HK-2 (cell line): ENCODE results near the gene SLCO4A1.
A peak's percentile ranks its signal among the peaks of the same experiment; 100 is the strongest.

ENCODE experiments used
- DNase-seq: peaks from one replicate; pipeline ENCODE4 v3.0.0-alpha.2; 2018; ENCODE audit not compliant: unreplicated experiment

Gene SLCO4A1

GRCh38 chr20:62606551-62607201 lies 35.6 kb upstream of the SLCO4A1 start:
- DNase-seq: no peak

GRCh38 chr20:62607366-62608217 lies 34.7 kb upstream of the SLCO4A1 start:
- no peak for DNase-seq

DNA sequence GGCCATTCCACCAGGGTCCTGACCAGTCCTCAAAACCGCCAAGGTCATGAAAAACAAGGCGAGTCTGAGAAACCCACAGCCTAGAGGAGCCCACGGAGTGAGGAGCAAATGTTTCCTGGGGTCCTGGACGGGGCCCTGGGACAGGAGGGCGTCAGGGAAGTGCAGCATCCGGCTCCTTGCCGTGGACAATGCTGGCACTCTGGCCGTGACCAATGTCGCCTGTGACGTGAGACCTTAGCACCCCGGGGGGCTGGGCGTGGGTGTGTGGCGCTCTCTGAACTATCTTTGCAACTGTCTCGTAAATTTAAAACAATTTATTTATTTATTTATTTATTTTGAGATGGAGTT lies 34.1 kb upstream of the SLCO4A1 start:
- no peak for DNase-seq

GRCh38 chr20:62609279-62609720 lies 33.0 kb upstream of the SLCO4A1 start:
- DNase-seq: no peak

DNA sequence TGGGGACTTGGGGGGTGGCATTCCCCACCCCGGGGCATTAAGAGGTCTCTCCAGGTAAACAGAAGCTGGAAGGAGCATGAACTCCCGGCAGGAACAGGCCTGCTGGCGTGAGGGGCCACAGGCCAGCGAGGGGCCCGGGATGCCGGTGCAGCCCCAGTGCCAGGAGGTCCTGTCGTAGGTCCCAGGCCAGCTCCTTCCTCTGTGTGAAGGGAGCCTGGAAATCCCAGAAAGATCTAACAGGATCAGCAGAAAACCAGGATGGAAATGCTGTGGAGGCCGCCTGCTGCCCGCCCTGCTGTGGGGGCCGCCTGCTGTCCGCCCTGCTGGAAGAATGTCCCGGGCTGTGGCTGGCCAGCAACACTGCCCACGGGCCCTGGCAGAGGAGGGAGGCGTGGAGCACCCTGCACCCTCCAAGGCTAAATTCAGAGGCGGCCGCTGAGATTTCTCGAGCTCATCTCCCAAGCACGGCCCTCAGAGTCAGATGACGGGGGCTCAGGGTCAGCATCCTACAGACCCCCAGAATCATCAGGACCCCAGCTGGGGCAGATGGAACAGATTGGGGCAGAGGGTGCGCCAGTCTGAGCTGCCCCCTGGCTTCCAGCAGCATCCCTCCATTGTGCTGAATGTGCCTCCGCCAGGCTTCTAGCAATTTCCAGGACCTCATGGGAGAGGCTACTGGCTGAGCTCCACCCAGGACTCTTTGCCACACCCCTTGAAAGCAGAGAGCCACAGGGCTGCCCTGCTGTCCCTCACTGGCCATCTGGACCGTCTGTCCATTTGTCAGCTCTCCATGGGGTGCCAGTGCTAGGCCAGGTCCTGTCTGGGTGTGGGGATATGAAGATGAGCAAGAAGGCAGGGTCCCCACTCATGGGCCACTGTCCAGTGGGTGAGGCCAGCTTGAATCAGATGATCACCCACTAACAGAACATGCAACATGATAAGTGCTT lies 32.2 kb upstream of the SLCO4A1 start:
- DNase-seq: no peak

DNA sequence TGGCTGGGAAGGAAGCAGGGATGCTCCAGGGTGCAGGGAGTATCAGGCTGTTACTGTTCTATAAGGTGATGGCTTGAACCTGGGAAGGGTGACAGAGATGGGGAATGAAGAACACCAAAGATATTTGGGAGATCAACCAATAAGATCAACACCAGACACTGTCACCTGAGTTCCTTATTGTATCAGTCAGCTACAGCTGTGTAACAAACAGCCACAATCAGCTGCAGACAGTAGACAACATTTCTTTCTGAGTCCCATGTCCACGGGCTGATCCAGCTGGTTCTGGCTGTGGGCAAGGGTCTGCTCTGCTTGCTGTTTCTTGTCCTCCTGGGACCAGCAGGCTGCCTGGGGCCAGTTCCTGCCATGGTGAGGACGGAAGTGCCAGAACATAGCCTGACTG lies 31.3 kb upstream of the SLCO4A1 start:
- DNase-seq: no peak

DNA sequence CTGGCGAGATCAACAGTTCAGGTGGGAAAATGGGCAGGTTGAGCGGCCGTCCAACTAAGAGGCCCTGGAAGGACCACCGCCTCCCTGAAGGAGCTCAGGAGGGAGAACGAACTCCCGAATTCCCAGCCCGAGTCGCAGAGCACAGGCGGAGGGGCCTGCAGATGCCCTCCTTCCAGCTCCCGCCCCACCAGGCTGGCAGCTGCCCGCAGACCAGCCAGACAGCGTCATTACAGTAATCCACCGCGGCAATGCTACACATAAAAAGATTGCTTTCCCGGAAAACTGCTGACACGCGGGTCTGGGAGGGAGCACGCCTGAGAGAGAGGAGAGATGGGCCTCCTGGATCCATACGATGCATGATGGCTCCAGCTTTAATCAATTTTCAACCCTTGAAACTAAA lies 30.5 kb upstream of the SLCO4A1 start:
- DNase-seq: no peak

DNA sequence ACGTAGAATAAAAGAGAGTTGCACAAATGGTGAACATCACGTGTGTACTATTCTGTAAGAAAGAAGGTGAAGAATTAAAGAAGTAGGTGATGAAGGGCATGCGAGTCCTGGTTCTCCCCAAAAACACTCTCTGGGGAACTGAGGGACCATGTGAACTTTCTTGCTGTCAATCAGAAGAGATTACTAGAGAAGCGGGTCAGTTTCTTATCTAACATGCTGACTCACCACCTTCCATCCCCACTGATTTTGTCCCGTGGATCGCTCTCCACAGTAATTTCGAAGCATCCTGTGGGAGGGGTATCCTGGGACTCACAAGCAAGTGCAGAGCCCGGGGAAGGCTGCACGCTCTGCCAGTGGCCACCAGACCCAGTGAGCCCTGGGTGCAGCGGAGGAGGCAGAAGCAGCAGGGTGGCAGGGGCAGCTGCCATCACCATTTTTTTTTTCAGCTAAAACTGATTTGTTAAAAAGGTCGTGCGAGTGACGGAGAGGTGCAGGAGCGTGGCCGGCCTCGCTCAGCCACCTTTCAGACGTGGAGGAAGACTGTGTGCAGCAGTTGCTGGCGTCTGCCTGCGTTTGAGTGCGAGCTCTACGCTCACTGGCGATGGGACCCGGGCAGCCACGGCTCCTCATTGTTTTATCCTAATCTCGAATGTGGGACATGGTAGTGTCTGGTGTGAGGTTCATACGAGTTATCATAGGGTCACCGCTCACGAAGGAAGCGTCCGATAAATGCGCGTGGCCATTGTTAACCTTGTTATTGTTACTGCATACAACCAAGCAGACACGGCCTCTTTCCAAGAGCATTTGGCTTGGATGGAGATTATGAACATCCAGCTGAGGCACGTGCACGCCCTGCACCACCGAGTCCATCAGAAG lies 28.0 kb upstream of the SLCO4A1 start:
- no peak for DNase-seq

DNA sequence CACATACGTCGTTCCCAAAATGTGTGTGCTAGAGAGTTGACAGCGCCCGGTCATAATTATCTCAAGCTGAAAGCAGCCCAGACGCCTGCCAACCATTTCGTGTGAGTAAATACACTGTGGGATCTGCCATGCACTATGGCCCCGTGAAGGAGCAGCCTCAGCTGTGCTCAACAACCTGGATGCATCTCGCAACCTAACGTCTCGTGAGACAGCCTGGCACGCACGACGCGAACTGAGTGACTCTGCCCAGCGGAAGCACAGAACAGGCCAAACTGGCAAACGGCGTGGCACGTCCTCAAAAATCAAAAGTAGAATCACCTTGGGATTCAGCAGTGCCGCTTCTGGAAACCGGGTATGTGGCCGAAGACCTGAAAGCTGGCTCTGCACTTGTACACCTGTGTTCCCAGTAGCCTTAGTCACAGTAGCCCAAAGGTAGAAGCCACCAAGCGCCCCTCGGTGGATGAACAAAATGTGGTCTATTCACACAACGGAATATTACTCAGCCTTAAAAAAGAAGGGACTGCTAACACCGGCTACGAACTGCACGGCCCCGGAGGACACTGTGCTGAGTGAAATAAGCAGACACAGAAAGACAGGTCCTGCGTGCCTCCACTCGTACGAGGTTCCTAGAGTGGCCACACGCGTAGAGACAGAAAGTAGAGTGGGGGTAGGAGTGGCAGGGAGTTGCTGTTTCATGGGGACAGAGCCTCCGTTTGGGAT lies 27.2 kb upstream of the SLCO4A1 start:
- DNase-seq: no peak

- DNase-seq: no peak
Observed at GRCh38 chr20:62615750-62616251, 26.5 kb upstream of the SLCO4A1 start.

DNA sequence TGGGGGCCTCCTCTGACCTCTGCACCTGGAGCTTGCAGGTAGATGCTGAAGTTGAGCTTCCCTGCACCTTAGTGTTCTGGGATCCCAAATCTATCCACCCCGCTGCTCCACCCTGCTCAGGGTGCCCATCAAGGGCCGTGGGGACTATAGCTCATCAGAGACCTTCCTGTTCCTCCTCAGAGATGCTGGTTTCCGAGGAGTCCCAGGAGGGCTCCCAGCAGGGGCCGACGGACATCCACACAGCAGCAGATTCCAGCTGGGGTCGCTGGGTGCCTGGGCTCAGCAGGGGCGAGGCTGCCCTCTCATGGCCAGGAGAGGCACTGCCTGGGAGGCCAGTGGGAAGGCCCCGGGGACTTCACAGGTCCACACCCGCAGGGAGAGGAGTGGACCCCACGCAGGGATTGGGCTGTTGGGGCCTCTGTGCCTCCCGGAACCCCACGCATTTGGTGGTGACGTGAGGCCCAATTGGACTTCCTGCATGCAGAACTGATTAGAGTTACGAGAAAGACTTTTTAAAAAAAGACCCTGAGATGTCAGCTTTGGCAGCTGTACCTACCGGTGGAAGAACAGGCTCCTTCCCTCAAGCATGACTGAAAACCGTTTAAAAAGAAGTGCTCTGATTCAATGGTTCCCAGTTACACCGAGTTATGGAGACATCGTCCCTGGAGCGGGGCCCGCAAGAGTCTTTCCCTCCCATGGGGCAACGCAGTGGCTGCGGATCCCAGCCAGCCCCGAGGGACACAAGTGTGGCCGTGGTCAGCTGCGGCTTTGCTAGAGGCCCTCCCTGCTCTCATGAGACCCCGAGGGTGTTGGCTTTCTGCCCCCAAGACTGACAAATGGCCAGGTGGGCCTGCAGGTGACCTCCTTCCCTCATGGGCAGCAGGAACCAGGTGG lies 25.3 kb upstream of the SLCO4A1 start:
- peak; percentile 90 for DNase-seq

GRCh38 chr20:62617711-62618483 lies 24.4 kb upstream of the SLCO4A1 start:
- peak; percentile 90 for DNase-seq

DNA sequence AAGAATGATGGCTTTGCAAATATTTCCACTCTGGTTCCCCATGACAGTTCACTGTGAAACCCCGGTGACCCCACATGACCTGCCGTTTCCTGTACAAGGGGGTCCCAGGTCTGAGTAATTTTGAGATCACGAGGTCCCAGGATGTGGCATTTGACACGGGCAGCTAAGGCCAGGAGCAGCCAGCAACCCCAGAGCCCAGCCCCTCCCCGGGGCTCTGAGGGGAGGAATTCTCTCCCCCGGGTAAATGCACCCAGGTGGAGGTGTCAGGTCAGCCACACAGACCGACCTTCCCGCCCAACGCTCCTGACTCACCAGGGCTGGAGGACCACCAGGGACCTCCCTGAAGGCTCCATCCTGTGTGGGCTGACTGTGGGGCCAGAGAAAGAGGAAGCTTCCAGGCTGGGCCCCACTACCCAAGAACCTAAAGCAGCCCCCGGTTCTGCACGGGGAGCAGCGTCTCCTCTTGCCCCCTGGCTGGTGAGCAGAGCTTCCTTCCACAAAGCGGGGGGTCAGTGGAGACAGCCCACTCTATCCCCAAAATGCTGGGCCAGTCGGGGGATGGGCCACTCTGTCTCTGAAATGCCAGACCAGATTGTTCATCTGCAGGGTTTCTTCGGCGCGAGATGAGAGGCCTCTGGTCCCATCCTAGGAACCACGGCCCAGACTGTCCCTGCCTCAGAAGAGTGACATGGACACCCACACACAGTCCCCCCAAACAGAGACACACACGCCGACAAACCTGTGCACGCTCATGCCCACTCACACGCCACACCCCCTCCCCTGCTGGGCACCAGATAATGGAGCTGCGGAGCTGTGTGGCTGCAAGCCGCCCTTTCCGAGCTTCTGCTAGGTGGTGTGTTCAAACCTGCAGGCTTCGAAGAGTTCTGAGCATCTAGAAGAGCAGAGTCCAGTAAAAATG lies 23.4 kb upstream of the SLCO4A1 start:
- peak; percentile 73 for DNase-seq

GRCh38 chr20:62620625-62621024 lies 21.7 kb upstream of the SLCO4A1 start:
- no peak for DNase-seq

GRCh38 chr20:62621251-62622110 lies 20.8 kb upstream of the SLCO4A1 start:
- peak; percentile 49 for DNase-seq

GRCh38 chr20:62622178-62622876 lies 20.0 kb upstream of the SLCO4A1 start:
- DNase-seq: peak; percentile 60
